ENCODE data around the gene ASTL.
"Not testable (repeated sequence)": the region's sequence is repeated elsewhere in the genome, so short reads cannot be mapped to it uniquely, and the experiment has no call there.

The ASTL gene

GRCh38 chr2:96085541-96086355 lies 52.6 kb downstream of the ASTL start:
- no peak for DNase-seq (ENCODE audit: low read depth in 1 of 2, low spot score in 1 of 2)

- DNase-seq (ENCODE audit: low read depth in 1 of 2, low spot score in 1 of 2), result not testable (repeated sequence)
These were observed 53.3 kb downstream of the ASTL start for GRCh38 chr2:96084858-96085518.

- no peak for DNase-seq (ENCODE audit: low read depth in 1 of 2, low spot score in 1 of 2)
These were observed 54.1 kb downstream of the ASTL start for GRCh38 chr2:96083989-96084857.

- no peak for DNase-seq (ENCODE audit: low read depth in 1 of 2, low spot score in 1 of 2)
These were observed 55.0 kb downstream of the ASTL start for GRCh38 chr2:96083064-96083939.

- DNase-seq (ENCODE audit: low read depth in 1 of 2, low spot score in 1 of 2), result no peak
These were observed 55.9 kb downstream of the ASTL start for GRCh38 chr2:96082211-96083063.

GRCh38 chr2:96081042-96081441 lies 57.3 kb downstream of the ASTL start:
- no peak for DNase-seq (ENCODE audit: low read depth in 1 of 2, low spot score in 1 of 2)

GRCh38 chr2:96075199-96075771 lies 63.0 kb downstream of the ASTL start:
- DNase-seq (ENCODE audit: low read depth in 1 of 2, low spot score in 1 of 2), result no peak

GRCh38 chr2:96074156-96074555 lies 64.1 kb downstream of the ASTL start:
- DNase-seq (ENCODE audit: low read depth in 1 of 2, low spot score in 1 of 2), result no peak

- no peak for DNase-seq (ENCODE audit: low read depth in 1 of 2, low spot score in 1 of 2)
These were observed 65.0 kb downstream of the ASTL start for GRCh38 chr2:96073170-96073775.
